Islet of Langerhans (tissue), 1 donor: ENCODE data around the gene ASCC1.
"Not testable (repeated sequence)": the region's sequence is repeated elsewhere in the genome, so short reads cannot be mapped to it uniquely, and the experiment has no call there.

Experiments used
- FAIRE-seq: peaks from one replicate; lab custom pipeline; 2011; peaks lifted over from hg19 to GRCh38; lab: Jason Lieb, UNC

Gene ASCC1

GRCh38 chr10:72215611-72216549 is at the start of gene ASCC1, which contains the start of gene ANAPC16:
Gene ASCC1 (minus strand): TSS chr10:72216276. CDS start chr10:72213298, 2,978 bp downstream.
Gene ANAPC16 (plus strand): TSS chr10:72216012. CDS start chr10:72223915, 7,903 bp downstream.
- peak; percentile 41 for FAIRE-seq

GRCh38 chr10:72265508-72265907 is 49.4 kb upstream of the ASCC1 start:
- no peak for FAIRE-seq

GRCh38 chr10:72264536-72264935 is 48.5 kb upstream of the ASCC1 start:
- no peak for FAIRE-seq

- FAIRE-seq = no peak
Observed at GRCh38 chr10:72263613-72264241, 47.7 kb upstream of the ASCC1 start.

- no peak for FAIRE-seq
Observed at GRCh38 chr10:72261784-72262404, 45.8 kb upstream of the ASCC1 start.

GRCh38 chr10:72260976-72261783 is 45.1 kb upstream of the ASCC1 start:
- no peak for FAIRE-seq

GRCh38 chr10:72260239-72260975 is 44.3 kb upstream of the ASCC1 start:
- no peak for FAIRE-seq

- FAIRE-seq = no peak
Observed at GRCh38 chr10:72259491-72260238, 43.6 kb upstream of the ASCC1 start.

GRCh38 chr10:72258617-72259016 is 42.5 kb upstream of the ASCC1 start:
- FAIRE-seq = no peak

GRCh38 chr10:72257051-72257892 is 41.2 kb upstream of the ASCC1 start:
- no peak for FAIRE-seq

- FAIRE-seq = no peak
Observed at GRCh38 chr10:72255977-72256729, 40.1 kb upstream of the ASCC1 start.

- no peak for FAIRE-seq
Observed at GRCh38 chr10:72254813-72255568, 38.9 kb upstream of the ASCC1 start.

GRCh38 chr10:72253578-72253977 is 37.5 kb upstream of the ASCC1 start:
- no peak for FAIRE-seq

GRCh38 chr10:72252972-72253371 is 36.9 kb upstream of the ASCC1 start:
- no peak for FAIRE-seq

- no peak for FAIRE-seq
Observed at GRCh38 chr10:72251635-72252034, 35.6 kb upstream of the ASCC1 start.

- no peak for FAIRE-seq
Observed at GRCh38 chr10:72250666-72251065, 34.6 kb upstream of the ASCC1 start.

- not testable (repeated sequence) for FAIRE-seq
Observed at GRCh38 chr10:72249176-72249862, 33.2 kb upstream of the ASCC1 start.
